ENCODE results near the gene ZCCHC10.
"Not testable (repeated sequence)": the region's sequence is repeated elsewhere in the genome, so short reads cannot be mapped to it uniquely, and the experiment has no call there.

The ZCCHC10 gene

GRCh38 chr5:132998556-132998955 lies 27.8 kb downstream of the ZCCHC10 start:
- Histone ChIP-seq H4K91ac (ENCODE audit: low read length) (no peak overlapping the region), H2BK12ac (ENCODE audit: low read length in 2 of 2) (no peak overlapping the region), H3K4me3 (ENCODE audit: insufficient read depth in 1 of 2, low read depth in 1 of 2, low read length in 2 of 2) (no peak overlapping the region), H2BK120ac (ENCODE audit: low read depth, low read length) (no peak overlapping the region), H3K23ac (ENCODE audit: low read length in 2 of 2) (no peak overlapping the region), H3K27me3 (ENCODE audit: control insufficient read depth in 1 of 2, insufficient read depth in 1 of 2, low read length in 2 of 2) (no peaks in the 10 kb centered on the region), H2AK5ac (ENCODE audit: low read length, severe bottlenecking) (no peak overlapping the region), H3K4me1 (ENCODE audit: control insufficient read depth, insufficient read depth, low read depth, low read length) (peaks cover under 1% of the 10 kb centered on the region), H3K36me3 (ENCODE audit: control insufficient read depth in 1 of 2, insufficient read depth in 2 of 2, low read depth in 1 of 2, low read length in 2 of 2) (peaks cover 2 to 33% of the 10 kb centered on the region in 2 experiments), H3K9me3 (ENCODE audit: control insufficient read depth, low read length) (no peaks in the 10 kb centered on the region), H3K4me2 (ENCODE audit: low read length, poor library complexity, severe bottlenecking) (no peak overlapping the region), H4K8ac (ENCODE audit: low read length) (no peak overlapping the region), H3K27ac (ENCODE audit: low read length, poor library complexity, severe bottlenecking) (no peak overlapping the region), H3K4ac (ENCODE audit: low read depth in 1 of 2, low read length in 2 of 2) (no peak overlapping the region), H3K9ac (ENCODE audit: low read length) (no peak overlapping the region), H2BK15ac (ENCODE audit: low read depth, poor library complexity, severe bottlenecking) (no peak overlapping the region), H3K18ac (ENCODE audit: low read depth in 1 of 2, low read length in 2 of 2) (no peak overlapping the region), H3K14ac (ENCODE audit: low read length in 2 of 2) (no peak overlapping the region), H2BK5ac (ENCODE audit: low read depth, low read length, poor library complexity, severe bottlenecking) (no peak overlapping the region), H2AFZ (ENCODE audit: low read depth, low read length) (no peak overlapping the region), H3K79me1 (replicated peaks; ENCODE audit: low read length, poor library complexity, severe bottlenecking) (peaks cover 3% of the 10 kb centered on the region)
- DNase-seq = no peak
- WGBS = 100% methylated on average over 2 of the region's 2 CpGs

DNA sequence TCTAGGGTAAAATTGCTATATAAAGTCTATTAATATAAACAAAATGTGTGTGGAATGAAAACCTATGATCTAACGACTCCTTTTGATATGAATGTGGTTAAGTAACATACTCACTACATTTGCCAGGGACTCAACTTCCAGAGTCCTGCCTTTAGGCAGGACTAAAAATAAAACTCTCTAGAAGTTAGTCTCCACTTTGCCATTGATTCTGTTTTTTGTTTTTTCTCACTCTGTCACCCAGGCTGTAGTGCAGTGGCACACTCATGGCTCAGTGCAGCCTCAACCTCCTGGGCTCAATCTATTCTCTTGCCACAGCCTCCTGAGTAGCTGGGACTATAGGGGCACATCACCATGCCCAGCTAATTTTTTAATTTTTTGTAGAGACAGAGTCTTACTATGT lies 30.0 kb downstream of the ZCCHC10 start:
- no peaks in the 10 kb centered on the region for H3K9me3 ChIP-seq (ENCODE audit: control insufficient read depth, low read length)
- no peak overlapping the region for H3K4ac ChIP-seq (ENCODE audit: low read depth in 1 of 2, low read length in 2 of 2)
- no peak overlapping the region for H3K18ac ChIP-seq (ENCODE audit: low read depth in 1 of 2, low read length in 2 of 2)
- H2AFZ ChIP-seq (ENCODE audit: low read depth, low read length) = no peak overlapping the region
- no peaks in the 10 kb centered on the region for H3K27me3 ChIP-seq (ENCODE audit: control insufficient read depth in 1 of 2, insufficient read depth in 1 of 2, low read length in 2 of 2)
- H3K9ac ChIP-seq (ENCODE audit: low read length) = no peak overlapping the region
- H3K4me2 ChIP-seq (ENCODE audit: low read length, poor library complexity, severe bottlenecking) = no peak overlapping the region
- peaks cover under 1% of the 10 kb centered on the region for H3K79me1 ChIP-seq (replicated peaks; ENCODE audit: low read length, poor library complexity, severe bottlenecking)
- 100% methylated on average over 1 of the region's 1 CpG for WGBS
- no peak overlapping the region for H2BK120ac ChIP-seq (ENCODE audit: low read depth, low read length)
- H3K4me1 ChIP-seq (ENCODE audit: control insufficient read depth, insufficient read depth, low read depth, low read length) = no peaks in the 10 kb centered on the region
- no peak overlapping the region for H3K4me3 ChIP-seq (ENCODE audit: insufficient read depth in 1 of 2, low read depth in 1 of 2, low read length in 2 of 2)
- H4K8ac ChIP-seq (ENCODE audit: low read length) = no peak overlapping the region
- no peak overlapping the region for H3K23ac ChIP-seq (ENCODE audit: low read length in 2 of 2)
- H4K91ac ChIP-seq (ENCODE audit: low read length) = no peak overlapping the region
- H2BK15ac ChIP-seq (ENCODE audit: low read depth, poor library complexity, severe bottlenecking) = no peak overlapping the region
- DNase-seq = no peak
- no peak overlapping the region for H2BK12ac ChIP-seq (ENCODE audit: low read length in 2 of 2)
- no peak overlapping the region for H2AK5ac ChIP-seq (ENCODE audit: low read length, severe bottlenecking)
- no peak overlapping the region for H2BK5ac ChIP-seq (ENCODE audit: low read depth, low read length, poor library complexity, severe bottlenecking)
- no peak overlapping the region for H3K14ac ChIP-seq (ENCODE audit: low read length in 2 of 2)
- H3K36me3 ChIP-seq (ENCODE audit: control insufficient read depth in 1 of 2, insufficient read depth in 2 of 2, low read depth in 1 of 2, low read length in 2 of 2) = peaks cover 0 to 23% of the 10 kb centered on the region in 2 experiments
- no peak overlapping the region for H3K27ac ChIP-seq (ENCODE audit: low read length, poor library complexity, severe bottlenecking)

- no peaks in the 10 kb centered on the region for H3K4me1 ChIP-seq (ENCODE audit: control insufficient read depth, insufficient read depth, low read depth, low read length)
- H2AK5ac ChIP-seq (ENCODE audit: low read length, severe bottlenecking) = no peak overlapping the region
- no peak overlapping the region for H3K14ac ChIP-seq (ENCODE audit: low read length in 2 of 2)
- no peak overlapping the region for H3K27ac ChIP-seq (ENCODE audit: low read length, poor library complexity, severe bottlenecking)
- no peaks in the 10 kb centered on the region for H3K79me1 ChIP-seq (replicated peaks; ENCODE audit: low read length, poor library complexity, severe bottlenecking)
- H3K23ac ChIP-seq (ENCODE audit: low read length in 2 of 2) = no peak overlapping the region
- H2AFZ ChIP-seq (ENCODE audit: low read depth, low read length) = no peak overlapping the region
- no peak overlapping the region for H4K8ac ChIP-seq (ENCODE audit: low read length)
- no peak overlapping the region for H2BK120ac ChIP-seq (ENCODE audit: low read depth, low read length)
- H4K91ac ChIP-seq (ENCODE audit: low read length) = no peak overlapping the region
- H2BK15ac ChIP-seq (ENCODE audit: low read depth, poor library complexity, severe bottlenecking) = no peak overlapping the region
- no peaks in the 10 kb centered on the region for H3K36me3 ChIP-seq (ENCODE audit: control insufficient read depth in 1 of 2, insufficient read depth in 2 of 2, low read depth in 1 of 2, low read length in 2 of 2)
- no peak overlapping the region for H2BK12ac ChIP-seq (ENCODE audit: low read length in 2 of 2)
- H3K27me3 ChIP-seq (ENCODE audit: control insufficient read depth in 1 of 2, insufficient read depth in 1 of 2, low read length in 2 of 2) = peaks cover 0 to 3% of the 10 kb centered on the region in 2 experiments
- 89% methylated on average over 26 of the region's 28 CpGs for WGBS
- H3K4ac ChIP-seq (ENCODE audit: low read depth in 1 of 2, low read length in 2 of 2) = no peak overlapping the region
- H3K9me3 ChIP-seq (ENCODE audit: control insufficient read depth, low read length) = no peaks in the 10 kb centered on the region
- no peak overlapping the region for H3K4me3 ChIP-seq (ENCODE audit: insufficient read depth in 1 of 2, low read depth in 1 of 2, low read length in 2 of 2)
- H3K9ac ChIP-seq (ENCODE audit: low read length) = no peak overlapping the region
- no peak overlapping the region for H2BK5ac ChIP-seq (ENCODE audit: low read depth, low read length, poor library complexity, severe bottlenecking)
- H3K4me2 ChIP-seq (ENCODE audit: low read length, poor library complexity, severe bottlenecking) = no peak overlapping the region
- DNase-seq = no peak
- no peak overlapping the region for H3K18ac ChIP-seq (ENCODE audit: low read depth in 1 of 2, low read length in 2 of 2)
These were observed 38.6 kb downstream of the ZCCHC10 start for GRCh38 chr5:132987531-132988408.

DNA sequence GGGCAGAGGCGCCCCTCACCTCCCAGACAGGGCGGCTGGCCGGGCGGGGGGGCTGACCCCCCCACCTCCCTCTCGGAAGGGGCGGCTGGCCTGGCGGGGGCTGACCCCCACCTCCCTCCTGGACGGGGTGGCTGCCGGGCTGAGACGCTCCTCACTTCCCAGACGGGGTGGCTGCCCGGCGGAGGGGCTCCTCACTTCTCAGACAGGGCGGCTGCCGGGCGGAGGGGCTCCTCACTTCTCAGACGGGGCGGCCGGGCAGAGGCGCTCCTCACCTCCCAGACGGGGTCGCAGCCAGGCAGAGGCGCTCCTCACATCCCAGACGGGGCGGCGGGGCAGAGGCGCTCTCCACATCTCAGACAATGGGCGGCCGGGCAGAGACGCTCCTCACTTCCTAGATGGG lies 43.4 kb downstream of the ZCCHC10 start:
- not testable (repeated sequence) for H3K18ac ChIP-seq (ENCODE audit: low read depth in 1 of 2, low read length in 2 of 2); H4K91ac ChIP-seq (ENCODE audit: low read length); H3K4me1 ChIP-seq (ENCODE audit: control insufficient read depth, insufficient read depth, low read depth, low read length); H3K9me3 ChIP-seq (ENCODE audit: control insufficient read depth, low read length); H3K14ac ChIP-seq (ENCODE audit: low read length in 2 of 2); DNase-seq; H3K4ac ChIP-seq (ENCODE audit: low read depth in 1 of 2, low read length in 2 of 2); H2BK5ac ChIP-seq (ENCODE audit: low read depth, low read length, poor library complexity, severe bottlenecking); H3K9ac ChIP-seq (ENCODE audit: low read length); H2BK15ac ChIP-seq (ENCODE audit: low read depth, poor library complexity, severe bottlenecking); H3K4me3 ChIP-seq (ENCODE audit: insufficient read depth in 1 of 2, low read depth in 1 of 2, low read length in 2 of 2); H3K23ac ChIP-seq (ENCODE audit: low read length in 2 of 2); H2BK12ac ChIP-seq (ENCODE audit: low read length in 2 of 2); H3K27ac ChIP-seq (ENCODE audit: low read length, poor library complexity, severe bottlenecking); H2AK5ac ChIP-seq (ENCODE audit: low read length, severe bottlenecking); H4K8ac ChIP-seq (ENCODE audit: low read length); H3K4me2 ChIP-seq (ENCODE audit: low read length, poor library complexity, severe bottlenecking); H3K27me3 ChIP-seq (ENCODE audit: control insufficient read depth in 1 of 2, insufficient read depth in 1 of 2, low read length in 2 of 2); H2BK120ac ChIP-seq (ENCODE audit: low read depth, low read length); H3K36me3 ChIP-seq (ENCODE audit: control insufficient read depth in 1 of 2, insufficient read depth in 2 of 2, low read depth in 1 of 2, low read length in 2 of 2); H3K79me1 ChIP-seq (replicated peaks; ENCODE audit: low read length, poor library complexity, severe bottlenecking); H2AFZ ChIP-seq (ENCODE audit: low read depth, low read length)
- 96% methylated on average over 6 of the region's 30 CpGs for WGBS
